Activated B cell treated with CpG ODN at 0.5 μM for 24 hours (primary cell): ENCODE measurements around the gene CEP72. TPM values are rescaled to one million over a fixed set of nuclear protein-coding genes. Genes with fewer than 3 reads are reported as not detected.

Experiments
- ATAC-seq: fragments of 200-7000 bp; cut with Tn5 transposase; one replicate; pipeline ENCODE4 v1.10.0; 2021; ENCODE audit warnings: low read depth, mild to moderate bottlenecking, moderate library complexity
- CTCF ChIA-PET: fragments of 350-600 bp; sonication (Branson Sonifier 250); formaldehyde crosslinking; loops from one replicate; lab custom pipeline; 2021; ENCODE audit warnings: antibody characterized with exemption; lab: Charles Lee
- POLR2A ChIA-PET: fragments of 350-600 bp; sonication (Branson Sonifier 250); formaldehyde crosslinking; loops from one replicate; lab custom pipeline; 2021; ENCODE audit warnings: antibody characterized with exemption; lab: Charles Lee
- DNase-seq: peaks from one replicate; pipeline ENCODE4 v3.0.0; 2022
- H3K27ac Mint-ChIP-seq: one replicate; pipeline ENCODE4 v1.8.0; 2020; ENCODE audit warnings: mixed read lengths
- H3K27me3 Mint-ChIP-seq: one replicate; pipeline ENCODE4 v1.8.0; 2021; ENCODE audit warnings: mixed read lengths
- H3K36me3 Mint-ChIP-seq: one replicate; pipeline ENCODE4 v1.8.0; 2021; ENCODE audit warnings: low read depth, mixed read lengths
- H3K4me1 Mint-ChIP-seq: one replicate; pipeline ENCODE4 v1.8.0; 2021; ENCODE audit warnings: mixed read lengths
- H3K4me3 Mint-ChIP-seq: one replicate; pipeline ENCODE4 v1.8.0; 2020; ENCODE audit warnings: mild to moderate bottlenecking, mixed read lengths
- H3K9me3 Mint-ChIP-seq: one replicate; pipeline ENCODE4 v1.8.0; 2020; ENCODE audit warnings: mixed read lengths
- CTCF ChIP-seq: fragments of 200-600 bp; IDR thresholded peaks from one replicate; pipeline ENCODE4 v1.8.0; 2022; ENCODE audit warnings: antibody characterized with exemption, mild to moderate bottlenecking
- intact Hi-C: fragments of 100-400 bp; cut with micrococcal nuclease; formaldehyde crosslinking; loops from one replicate; pipeline ENCODE4 v1.15.1; 2024
- total RNA-seq: library from RNA; stranded (reverse); gene quantifications from 2 replicates; pipeline ENCODE4 v1.2.3, GENCODE V29; 2022

The CEP72 gene
- total RNA-seq, 1 donor from 2014 or later = 17.4 TPM

- no peak for TF ChIP-seq CTCF
Measured at GRCh38 chr5:645421-645820, 33.3 kb downstream of the CEP72 start.

GRCh38 chr5:646396-647201 is 34.5 kb downstream of the CEP72 start:
- H3K4me3 Mint-ChIP-seq = no peak overlapping the region
- peaks cover 17% of the 10 kb centered on the region for H3K4me1 Mint-ChIP-seq
- ChIA-PET CTCF (no interaction called here), POLR2A (interaction anchor here (0.6 kb wide), 1 partner anchor 119 kb away, joined by 7 read pairs; no protein-coding TSS in a partner anchor)
- no peaks in the 10 kb centered on the region for H3K9me3 Mint-ChIP-seq
- no peak for TF ChIP-seq CTCF
- H3K27me3 Mint-ChIP-seq = no peaks in the 10 kb centered on the region
- H3K27ac Mint-ChIP-seq = no peak overlapping the region
- intact Hi-C loops = loop anchor here (10.0 kb wide), 1 partner anchor 332 kb away; no protein-coding TSS in a partner anchor
- peaks cover 16% of the 10 kb centered on the region for H3K36me3 Mint-ChIP-seq
- ATAC-seq (no peak), DNase-seq (no peak)

More at GRCh38 chr5:645421-645820, 33.3 kb downstream of the CEP72 start:
- peaks cover 17% of the 10 kb centered on the region for H3K4me1 Mint-ChIP-seq
- H3K4me3 Mint-ChIP-seq = no peak overlapping the region
- ATAC-seq = no peak
- DNase-seq = no peak
- ChIA-PET CTCF (no interaction called here), POLR2A (no interaction called here)
- no peaks in the 10 kb centered on the region for H3K27me3 Mint-ChIP-seq
- peaks cover 25% of the 10 kb centered on the region for H3K36me3 Mint-ChIP-seq
- intact Hi-C loops = loop anchor here (10.0 kb wide), 1 partner anchor 331 kb away; no protein-coding TSS in a partner anchor
- H3K9me3 Mint-ChIP-seq = no peaks in the 10 kb centered on the region
- no peak overlapping the region for H3K27ac Mint-ChIP-seq

GRCh38 chr5:647311-647710 is 35.2 kb downstream of the CEP72 start:
- no peaks in the 10 kb centered on the region for H3K27me3 Mint-ChIP-seq
- H3K9me3 Mint-ChIP-seq = no peaks in the 10 kb centered on the region
- TF ChIP-seq CTCF = no peak
- DNase-seq (no peak), ATAC-seq (no peak)
- ChIA-PET CTCF (no interaction called here), POLR2A (interaction anchor here (0.6 kb wide), 1 partner anchor 120 kb away, joined by 7 read pairs; no protein-coding TSS in a partner anchor)
- no peak overlapping the region for H3K4me3 Mint-ChIP-seq
- peaks cover 17% of the 10 kb centered on the region for H3K4me1 Mint-ChIP-seq
- no peak overlapping the region for H3K27ac Mint-ChIP-seq
- H3K36me3 Mint-ChIP-seq = peaks cover 18% of the 10 kb centered on the region
- intact Hi-C loops = loop anchor here (10.0 kb wide), 1 partner anchor 333 kb away; no protein-coding TSS in a partner anchor

- ATAC-seq (no peak), DNase-seq (no peak)
- Mint-ChIP-seq H3K27ac (no peak overlapping the region), H3K4me3 (no peak overlapping the region), H3K4me1 (peaks cover 17% of the 10 kb centered on the region), H3K9me3 (no peaks in the 10 kb centered on the region), H3K27me3 (no peaks in the 10 kb centered on the region), H3K36me3 (peaks cover 22% of the 10 kb centered on the region)
- intact Hi-C loops = loop anchor here (10.0 kb wide), 1 partner anchor 333 kb away; no protein-coding TSS in a partner anchor
- ChIA-PET POLR2A (no interaction called here), CTCF (no interaction called here)
- no peak for TF ChIP-seq CTCF
Measured at GRCh38 chr5:647727-648126, 35.6 kb downstream of the CEP72 start.

- ATAC-seq (no peak), DNase-seq (no peak)
- no peaks in the 10 kb centered on the region for H3K27me3 Mint-ChIP-seq
- H3K4me1 Mint-ChIP-seq = no peaks in the 10 kb centered on the region
- POLR2A ChIA-PET = no interaction called here
- TF ChIP-seq CTCF = no peak
- CTCF ChIA-PET = no interaction called here
- peaks cover 22% of the 10 kb centered on the region for H3K36me3 Mint-ChIP-seq
- H3K27ac Mint-ChIP-seq = no peak overlapping the region
- H3K4me3 Mint-ChIP-seq = no peak overlapping the region
- no peaks in the 10 kb centered on the region for H3K9me3 Mint-ChIP-seq
- intact Hi-C loops = no loop called here
Measured at GRCh38 chr5:651296-652022, 39.3 kb downstream of the CEP72 start.
